A673 (cell line): ENCODE results near the gene VPS26B. TPM values are rescaled to one million over a fixed set of nuclear protein-coding genes. Genes with fewer than 3 reads are reported as not detected.

ENCODE experiments used
- Bru-seq: library from RNA; stranded (reverse); fragments of 400-500 nt; gene quantifications from one replicate; lab custom pipeline; 2021; lab: Mats Ljungman, UMichigan
- BruChase-seq, 2 experiments: library from RNA; stranded (reverse); fragments of 400-500 nt; gene quantifications; one replicate each; lab custom pipeline; 2021; lab: Mats Ljungman, UMichigan
- BruUV-seq: library from RNA; stranded (reverse); fragments of 400-500 nt; replicated peaks from 2 replicates; lab custom pipeline; 2021; lab: Mats Ljungman, UMichigan
- CTCF ChIA-PET: fragments of 300-600 bp; sonication (Branson Sonifier 250); formaldehyde crosslinking; loops from one replicate; lab custom pipeline; 2022; ENCODE audit warnings: antibody characterized with exemption; lab: Charles Lee
- POLR2A ChIA-PET: fragments of 300-600 bp; sonication (Branson Sonifier 250); formaldehyde crosslinking; loops from one replicate; lab custom pipeline; 2022; ENCODE audit warnings: antibody characterized with exemption; ENCODE audit not compliant: low non-redundant PET; lab: Charles Lee
- DNase-seq: peaks from one replicate; pipeline ENCODE4 v3.0.0-alpha.2; 2015; ENCODE audit warnings: low spot score
- H3K27ac ChIP-seq: fragments of 200-600 bp; sonication (generic); 2 replicates; pipeline ENCODE4 v1.5.1; 2016; ENCODE audit warnings: mixed run types, low read depth, mild to moderate bottlenecking, mixed read lengths, antibody characterized with exemption, low read length; ENCODE audit not compliant: poor library complexity, severe bottlenecking
- H3K27me3 ChIP-seq: fragments of 200-600 bp; sonication (generic); replicated peaks from 2 replicates; pipeline ENCODE4 v1.6.1; 2017; ENCODE audit warnings: mixed run types, low read depth, mild to moderate bottlenecking, mixed read lengths, antibody characterized with exemption, low read length; ENCODE audit not compliant: insufficient read depth, poor library complexity
- H3K36me3 ChIP-seq: fragments of 200-600 bp; sonication (generic); 2 replicates; pipeline ENCODE4 v1.6.1; 2016; ENCODE audit warnings: mixed run types, mild to moderate bottlenecking, mixed read lengths, antibody characterized with exemption, low read length; ENCODE audit not compliant: insufficient read depth, poor library complexity, severe bottlenecking
- H3K4me1 ChIP-seq: fragments of 200-600 bp; sonication (generic); 2 replicates; pipeline ENCODE4 v1.6.1; 2017; ENCODE audit warnings: mixed run types, mild to moderate bottlenecking, mixed read lengths, antibody characterized with exemption, low read length; ENCODE audit not compliant: insufficient read depth, poor library complexity, severe bottlenecking
- H3K4me3 ChIP-seq: fragments of 200-600 bp; sonication (generic); 2 replicates; pipeline ENCODE4 v1.5.1; 2016; ENCODE audit warnings: low read depth, mixed run types, mild to moderate bottlenecking, mixed read lengths, low read length; ENCODE audit not compliant: poor library complexity, severe bottlenecking
- H3K9me3 ChIP-seq: fragments of 200-600 bp; sonication (generic); 2 replicates; pipeline ENCODE4 v1.6.1; 2016; ENCODE audit warnings: mixed run types, low read depth, mild to moderate bottlenecking, mixed read lengths, antibody characterized with exemption, low read length; ENCODE audit not compliant: poor library complexity, severe bottlenecking
- CTCF ChIP-seq: fragments of 300-800, 200-600 bp; sonication (generic); conservative IDR thresholded peaks from 2 replicates; pipeline ENCODE4 v1.5.1; 2017; ENCODE audit warnings: low read depth, mild to moderate bottlenecking, antibody characterized with exemption, low read length, moderate library complexity, mixed read lengths
- EZH2 ChIP-seq: fragments of 200-600 bp; sonication (generic); IDR thresholded peaks from 2 replicates; pipeline ENCODE4 v1.6.1; 2017; ENCODE audit warnings: borderline replicate concordance, low read depth, mild to moderate bottlenecking, mixed read lengths, antibody characterized with exemption, low read length; ENCODE audit not compliant: poor library complexity, severe bottlenecking
- intact Hi-C: fragments of 100-400 bp; cut with micrococcal nuclease; formaldehyde crosslinking; loops from one replicate; pipeline ENCODE4 v1.10.0; 2022; ENCODE audit not compliant: unreplicated experiment
- long read RNA-seq: library from polyadenylated mRNA; stranded (forward); transcript quantifications from one replicate; pipeline ENCODE4 v2.0.0, GENCODE V29; 2022
- total RNA-seq: library from RNA; stranded (reverse); gene quantifications from 2 replicates; pipeline ENCODE4 v1.2.3, GENCODE V29; 2021

VPS26B gene
- total RNA-seq, result 51.3 and 53.3 TPM in 2 replicates
- percentile 66 among the genes with signal in this experiment for Bru-seq, nascent RNA
- percentile 85 among the genes with signal in this experiment for BruChase-seq, experiment 1, labeled RNA remaining after a 2-hour chase
- percentile 82 among the genes with signal in this experiment for BruChase-seq, experiment 2, labeled RNA remaining after a 6-hour chase
- long read RNA-seq, transcript VPS26B-201 (6 exons, 3,691 nt), result major isoform, 100 of 122 reads
- long read RNA-seq, partial matches to known transcripts, result 11 of 122 reads
- long read RNA-seq, other reads (novel, unspliced or antisense), result 9 of 122 reads

- DNase-seq, result peak; percentile 99
- intact Hi-C loops, result loop anchor here (2.0 kb wide), 1 partner anchor 29 kb away; the partner anchor contains the start of genes ACAD8 and THYN1
- Histone ChIP-seq H3K9me3 (no peaks in the 10 kb centered on the region), H3K4me1 (peaks cover 12% of the 10 kb centered on the region), H3K27me3 (no peaks in the 10 kb centered on the region), H3K27ac (peak within 1 kb of the TSS; percentile 79), H3K4me3 (peak within 1 kb of the TSS; percentile 65), H3K36me3 (peaks cover 21% of the 10 kb centered on the region)
- BruUV-seq, result no TSS peak
- ChIA-PET CTCF (interaction anchor here (0.7 to 1.3 kb wide), 3 partner anchors 15 to 20 kb away, joined by 3 to 4 read pairs (median 4); no protein-coding TSS in a partner anchor), POLR2A (interaction anchor here (0.7 kb wide), 1 partner anchor 114 kb away, joined by 8 read pairs; no protein-coding TSS in a partner anchor)
- TF ChIP-seq EZH2 (no peak), CTCF (no peak)
Measured at GRCh38 chr11:134223836-134224709, at the start of gene VPS26B, which contains the start of gene NCAPD3. TSS of gene VPS26B (plus strand) at chr11:134224671. CDS start at chr11:134225123, 452 bp downstream. TSS of gene NCAPD3 (minus strand) at chr11:134223967. CDS start at chr11:134223926, 41 bp downstream.

- POLR2A ChIA-PET, result no interaction called here
- H3K9me3 ChIP-seq, result no peaks in the 10 kb centered on the region
- DNase-seq, result no peak
- no peaks in the 10 kb centered on the region for H3K4me1 ChIP-seq
- H3K36me3 ChIP-seq, result peaks cover 84% of the 10 kb centered on the region
- intact Hi-C loops, result no loop called here
- CTCF ChIA-PET, result no interaction called here
- no peak overlapping the region for H3K4me3 ChIP-seq
- BruUV-seq, result no TSS peak
- H3K27me3 ChIP-seq, result no peaks in the 10 kb centered on the region
- TF ChIP-seq CTCF (no peak), EZH2 (no peak)
- H3K27ac ChIP-seq, result no peak overlapping the region
Measured at GRCh38 chr11:134176284-134176683, 48.2 kb upstream of the VPS26B start.

GRCh38 chr11:134178032-134178674 is 46.3 kb upstream of the VPS26B start:
- POLR2A ChIA-PET, result no interaction called here
- no peak overlapping the region for H3K27ac ChIP-seq
- TF ChIP-seq EZH2, result no peak
- TF ChIP-seq CTCF, result no peak
- CTCF ChIA-PET, result no interaction called here
- no peaks in the 10 kb centered on the region for H3K4me1 ChIP-seq
- H3K4me3 ChIP-seq, result no peak overlapping the region
- intact Hi-C loops, result no loop called here
- H3K27me3 ChIP-seq, result no peaks in the 10 kb centered on the region
- peaks cover 86% of the 10 kb centered on the region for H3K36me3 ChIP-seq
- no peaks in the 10 kb centered on the region for H3K9me3 ChIP-seq
- DNase-seq, result no peak
- no TSS peak for BruUV-seq
